COLO829 (cell line): ENCODE results near the gene SYCP2.

ENCODE experiments used
- DNase-seq: peaks from one replicate; pipeline ENCODE4 v3.0.0; 2012; ENCODE audit warnings: low spot score

The SYCP2 gene

DNA sequence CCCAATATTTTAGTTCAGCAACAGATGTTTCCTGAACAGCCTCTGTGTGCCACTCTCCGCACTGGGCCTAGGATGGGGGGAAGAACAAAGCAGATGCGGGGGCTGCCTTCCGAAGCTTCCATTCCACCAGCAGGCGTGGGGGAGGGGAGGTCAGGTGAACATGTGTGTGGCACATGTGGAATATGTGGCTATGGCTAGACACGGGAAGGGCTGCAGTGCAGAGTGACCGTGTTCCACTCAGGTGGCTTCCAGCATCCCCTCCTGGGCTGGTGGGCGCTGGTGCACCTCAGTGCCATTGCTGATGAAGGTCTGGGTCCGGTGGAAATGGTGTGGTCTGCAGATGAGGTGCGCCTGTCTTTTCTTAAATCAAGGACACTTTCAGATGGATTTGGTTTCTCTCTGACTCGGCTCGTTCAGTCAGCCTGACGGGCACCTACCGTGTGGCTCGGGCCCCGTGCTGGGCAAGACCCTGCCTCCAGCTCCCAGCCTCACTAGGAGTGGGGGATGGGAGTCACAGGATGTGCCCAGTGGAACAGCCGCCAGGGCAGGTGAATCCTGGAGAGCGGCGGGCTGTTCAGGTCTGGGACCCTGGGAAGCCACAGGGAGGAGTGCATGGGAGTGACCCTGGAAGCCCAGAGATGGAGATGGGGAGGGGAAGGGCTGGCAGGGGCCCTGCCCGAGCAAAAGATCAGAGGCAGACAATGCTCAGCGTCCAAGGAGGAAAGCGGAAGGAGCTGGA is 111.0 kb downstream of the SYCP2 start:
- no peak for DNase-seq

DNA sequence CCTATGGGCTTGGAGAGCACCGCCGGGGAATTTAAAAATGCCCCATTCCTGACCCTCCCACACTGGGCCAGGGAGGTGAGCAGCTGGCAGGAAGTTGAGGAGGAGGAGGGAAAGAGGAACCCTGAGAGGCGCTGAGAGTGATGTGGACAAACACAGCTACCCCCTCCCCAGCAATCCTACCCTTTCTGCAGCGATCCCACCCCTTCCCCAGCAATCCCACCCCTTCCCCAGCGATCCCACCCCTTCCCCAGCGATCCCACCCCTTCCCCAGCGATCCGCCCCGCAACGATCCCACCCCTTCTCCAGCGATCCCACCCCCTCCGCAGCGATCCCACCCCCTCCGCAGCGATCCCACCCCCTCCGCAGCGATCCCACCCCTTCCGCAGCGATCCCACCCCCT is 111.6 kb downstream of the SYCP2 start:
- DNase-seq: no peak

DNA sequence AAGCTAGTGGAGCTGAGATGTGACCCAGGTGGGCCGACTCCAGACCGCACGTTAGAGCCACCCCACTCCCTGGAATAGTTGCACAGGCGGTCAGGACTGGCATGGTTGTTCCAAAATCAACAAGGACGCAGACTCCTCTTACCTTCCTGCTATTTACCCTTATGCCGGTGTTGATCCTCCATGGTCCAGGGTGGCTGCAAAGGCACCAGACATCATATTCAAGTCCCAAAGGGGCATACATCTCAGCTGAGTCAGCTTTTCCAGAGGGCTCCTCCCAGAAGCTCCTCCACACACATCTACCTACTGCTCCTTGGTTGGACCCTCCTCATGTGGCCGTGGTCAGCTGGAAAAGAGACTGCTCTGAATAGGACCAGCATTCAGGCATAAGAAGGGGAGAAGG is 112.2 kb downstream of the SYCP2 start:
- no peak for DNase-seq

DNA sequence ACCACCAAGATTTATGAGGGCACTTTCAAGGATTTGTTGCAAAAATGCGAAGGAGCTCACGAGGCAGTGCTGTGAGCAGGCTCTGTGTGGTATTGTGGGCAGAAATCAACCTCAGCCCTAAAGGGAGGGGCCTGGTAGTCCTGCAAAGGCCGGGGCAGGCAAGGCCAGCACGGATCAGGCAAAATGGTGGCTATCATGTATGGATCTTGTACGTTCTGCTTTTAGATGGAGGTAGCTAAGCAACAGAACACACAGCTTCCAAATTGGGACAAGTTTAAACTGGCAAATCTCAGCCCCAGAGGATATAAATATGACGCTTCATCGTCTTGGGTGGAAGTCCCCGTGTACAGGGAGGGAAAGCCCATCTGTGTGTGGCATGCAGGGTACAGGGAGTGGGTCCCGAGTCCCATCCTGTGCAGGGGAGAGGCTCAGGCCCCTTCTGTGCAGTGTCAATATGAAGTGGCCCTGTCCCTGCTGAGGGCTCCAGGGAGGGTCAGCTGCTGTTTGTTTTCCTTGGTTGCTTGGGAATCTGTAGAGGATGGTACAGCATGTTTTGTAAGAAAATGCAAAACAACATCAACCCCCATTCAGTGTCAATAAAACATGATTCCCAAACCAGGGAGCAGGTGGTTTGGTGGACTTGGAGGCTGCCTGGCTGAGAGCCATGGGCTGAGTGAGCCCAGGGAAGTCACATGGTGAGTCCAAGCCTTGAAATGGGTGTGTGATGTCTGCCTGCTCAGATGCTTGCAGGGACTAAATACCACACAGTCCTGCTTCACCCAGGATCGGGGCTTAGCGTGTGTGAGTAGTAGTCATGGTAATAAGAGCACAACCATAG is 113.0 kb downstream of the SYCP2 start:
- no peak for DNase-seq

DNA sequence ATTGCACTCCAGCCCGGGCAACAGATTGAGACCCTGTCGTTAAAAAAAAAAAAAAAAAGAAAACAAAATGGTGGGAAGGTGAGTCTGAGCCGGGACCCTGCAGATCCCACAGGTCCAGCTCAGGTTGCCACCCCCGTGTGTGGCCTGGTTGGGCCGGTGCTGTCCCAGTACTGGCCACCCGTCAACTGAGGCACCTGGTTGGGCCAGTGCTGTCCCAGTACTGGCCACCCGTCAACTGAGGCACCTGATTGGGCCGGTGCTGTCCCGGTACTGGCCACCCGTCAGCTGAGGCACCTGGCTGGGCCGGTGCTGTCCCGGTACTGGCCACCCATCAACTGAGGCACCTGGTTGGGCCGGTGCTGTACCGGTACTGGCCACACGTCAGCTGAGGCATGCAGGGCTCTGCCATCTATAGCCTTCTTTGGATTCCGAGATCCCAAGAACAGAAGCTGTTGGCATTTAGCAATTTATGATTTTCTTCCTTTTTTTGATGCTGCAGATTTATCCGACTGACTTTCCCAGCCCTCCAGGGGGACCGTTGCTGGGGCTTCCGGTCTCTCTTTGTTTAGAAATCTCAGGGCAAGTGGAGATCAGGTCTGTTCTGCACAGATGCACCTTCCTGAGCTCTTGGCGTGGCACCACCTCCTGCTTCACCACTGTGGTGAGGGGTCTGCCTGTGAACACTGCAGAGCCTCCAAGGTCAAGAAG is 113.8 kb downstream of the SYCP2 start:
- DNase-seq: no peak

DNA sequence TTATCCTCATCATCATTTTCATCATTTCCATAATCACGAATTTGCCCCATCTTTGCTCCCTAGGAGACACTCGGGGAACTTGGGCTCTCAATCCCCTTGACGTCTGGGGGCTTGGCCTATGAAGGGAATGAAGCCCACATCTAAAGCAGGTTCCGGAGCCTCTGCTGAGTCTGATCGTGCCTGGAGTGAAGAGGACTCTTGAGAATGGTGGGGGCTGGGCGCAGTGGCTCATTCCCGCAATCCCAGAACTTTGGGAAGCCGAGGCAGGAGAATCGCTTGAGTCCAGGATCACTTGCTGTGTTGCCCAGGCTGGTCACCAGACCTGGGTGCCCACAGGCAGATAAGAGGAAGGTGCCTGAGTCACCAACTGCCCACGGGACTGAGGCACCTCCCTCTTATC is 114.5 kb downstream of the SYCP2 start:
- DNase-seq: no peak

DNA sequence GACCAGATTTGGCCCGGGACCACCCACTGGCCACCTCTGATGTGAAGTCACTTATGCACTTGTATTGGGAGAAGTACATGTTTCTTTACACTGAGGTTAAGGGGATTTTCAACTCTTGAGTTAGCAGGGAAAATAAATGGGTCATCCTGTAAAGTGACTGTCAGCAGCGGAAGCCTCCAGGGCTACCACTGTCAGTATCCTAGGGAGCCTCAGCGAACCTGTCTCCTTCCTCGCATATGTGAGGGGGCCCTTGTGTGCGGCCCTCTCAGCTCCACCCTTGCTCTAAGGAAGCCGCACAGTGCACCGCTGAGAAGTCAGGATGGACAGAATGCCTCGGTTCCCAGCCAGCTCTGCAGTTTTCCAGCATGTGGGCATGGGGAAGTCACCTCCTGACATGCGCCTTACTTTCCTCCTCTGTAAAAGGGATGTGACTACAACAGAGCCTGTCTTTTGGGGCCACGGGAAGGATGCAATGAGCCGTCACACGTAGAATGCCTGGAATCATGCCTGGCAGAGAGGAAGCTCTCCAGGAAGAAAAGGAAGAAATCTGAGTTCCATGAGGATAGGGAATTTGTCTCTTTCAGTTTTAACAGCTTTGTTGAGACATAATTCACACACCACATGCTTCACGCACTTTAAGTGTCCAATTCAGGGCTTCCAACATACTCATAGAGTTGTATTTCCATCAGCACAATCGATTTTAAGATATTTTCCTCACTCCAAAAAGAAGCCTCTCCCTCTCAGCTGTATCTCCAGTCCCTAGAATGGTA is 115.4 kb downstream of the SYCP2 start:
- no peak for DNase-seq

DNA sequence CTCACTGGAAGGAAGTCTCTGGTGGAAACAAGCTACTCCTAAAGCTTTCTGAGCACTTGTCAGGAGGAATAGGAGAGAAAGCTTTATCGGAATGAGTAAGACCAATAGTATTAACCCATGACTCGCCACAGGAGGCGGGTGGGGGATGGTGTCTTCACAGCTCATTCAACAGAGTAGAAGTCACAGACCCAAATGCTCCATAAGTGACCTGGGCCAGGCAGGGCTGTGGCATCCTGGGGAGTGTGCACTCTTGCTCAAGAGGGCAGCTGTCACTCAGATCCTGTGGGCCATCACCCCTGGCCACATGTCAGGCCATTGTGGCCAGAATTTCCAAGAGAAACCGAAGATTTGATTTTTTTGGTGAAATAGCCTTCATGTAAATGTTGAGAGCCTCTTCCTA is 116.0 kb downstream of the SYCP2 start:
- DNase-seq: no peak

DNA sequence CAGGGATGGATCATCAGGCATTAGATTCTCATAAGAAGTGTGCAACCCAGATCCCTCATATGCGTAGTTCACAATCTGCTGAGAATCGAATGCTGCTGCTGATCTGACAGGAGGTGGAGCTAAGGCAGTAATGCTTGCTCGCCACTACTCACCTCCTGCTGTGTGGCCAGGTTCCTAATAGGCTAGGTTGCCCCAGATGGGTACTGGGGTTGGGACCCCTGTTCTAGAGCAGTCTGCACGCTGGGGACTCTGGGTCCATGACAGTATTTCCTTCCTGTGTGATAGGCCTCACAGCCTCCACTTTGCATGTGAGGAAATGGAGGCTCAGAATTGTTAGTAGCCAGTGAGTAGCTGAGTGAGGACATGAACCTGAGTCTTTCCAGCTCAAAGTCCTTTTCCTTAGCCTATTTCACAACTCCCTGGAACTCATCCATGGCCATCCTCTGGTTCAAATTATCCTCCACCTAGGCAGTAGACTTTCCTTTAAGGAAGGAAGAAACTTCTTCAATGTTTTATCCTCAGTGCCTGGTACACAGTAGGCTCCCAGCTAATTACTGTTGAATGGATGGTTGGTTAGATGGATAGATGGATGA is 117.2 kb downstream of the SYCP2 start:
- no peak for DNase-seq

DNA sequence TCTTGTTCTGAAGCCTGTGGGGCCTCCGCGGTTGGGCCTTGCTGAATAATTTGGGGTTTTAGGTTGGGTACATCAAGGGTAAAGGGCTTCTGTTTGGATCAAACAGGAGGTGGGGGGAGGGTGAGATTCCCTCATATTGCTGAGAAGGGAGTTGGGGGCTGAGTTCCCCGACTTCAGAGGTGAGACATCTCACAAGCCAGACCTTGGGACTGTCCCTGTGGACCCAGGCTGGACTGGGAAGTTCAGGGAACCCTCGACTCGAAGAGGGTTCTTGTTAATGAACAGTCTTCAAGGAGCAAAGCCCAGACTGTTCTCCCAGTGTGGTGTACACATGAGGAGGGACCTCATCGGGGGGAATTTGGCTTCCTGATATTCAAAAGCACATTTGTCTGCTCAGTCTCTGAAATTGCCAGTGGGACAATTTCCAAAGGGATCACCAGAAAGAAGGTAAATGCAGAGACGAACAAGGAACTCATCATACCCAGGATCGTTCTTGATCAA is 118.5 kb downstream of the SYCP2 start:
- DNase-seq: no peak

DNA sequence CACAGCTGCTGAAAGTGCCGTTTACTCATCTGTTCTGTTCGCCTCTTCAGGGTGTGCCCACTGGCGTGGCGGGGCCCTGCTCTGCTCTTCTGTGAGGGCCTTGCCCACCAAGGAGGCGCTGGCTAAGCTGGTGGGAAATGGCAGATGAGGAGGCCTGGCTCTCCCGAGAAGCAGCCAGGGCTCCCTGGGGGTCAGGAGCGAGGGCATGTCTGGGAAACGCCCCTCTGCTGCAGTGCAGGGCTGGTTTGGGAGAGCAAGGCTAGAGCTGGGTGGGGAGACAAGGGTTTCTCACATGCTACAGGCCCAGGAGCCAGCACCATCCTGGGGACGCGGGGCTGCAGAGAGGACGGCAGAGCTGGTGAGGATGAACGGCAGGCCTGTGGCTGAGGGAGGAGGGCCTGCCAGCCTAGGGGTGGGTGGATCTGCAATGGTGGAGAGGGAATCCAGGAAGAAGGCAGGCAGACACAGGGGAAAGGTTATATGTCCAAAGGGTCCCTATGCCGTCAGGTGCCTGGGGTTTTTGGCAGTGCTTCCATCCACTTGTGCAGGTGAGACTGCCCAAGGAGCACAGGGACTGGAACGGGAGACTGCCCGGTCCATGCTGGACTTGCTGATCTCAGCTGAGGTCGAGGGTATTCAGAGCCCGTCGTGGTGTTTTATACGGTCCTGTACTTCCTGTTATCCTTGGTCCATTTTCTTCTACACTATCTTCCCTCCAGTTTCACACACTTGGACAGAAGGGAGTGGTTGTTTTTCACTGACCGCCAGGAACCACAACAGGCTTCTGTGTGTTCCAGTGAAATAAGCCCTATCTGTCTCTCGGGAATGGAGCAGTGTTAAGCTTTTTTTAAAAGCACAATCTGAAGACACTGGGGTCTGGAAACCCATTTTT is 119.2 kb downstream of the SYCP2 start:
- DNase-seq: no peak
